Mesendoderm (in vitro differentiated cells): ENCODE measurements around the gene HSPB6.
A peak's percentile ranks its signal among the peaks of the same experiment; 100 is the strongest.

Source experiments
- DNase-seq: peaks from one replicate; pipeline ENCODE4 v3.0.0; 2013
- H2AK5ac ChIP-seq: 2 replicates; pipeline ENCODE4 v1.6.1; 2013; ENCODE audit warnings: low read length, inconsistent platforms
- H2BK120ac ChIP-seq: 2 replicates; pipeline ENCODE4 v1.6.1; 2013; ENCODE audit warnings: low read depth, mild to moderate bottlenecking, low read length, moderate library complexity, mixed read lengths
- H2BK15ac ChIP-seq: replicated peaks from 2 replicates; pipeline ENCODE4 v1.6.1; 2013; ENCODE audit warnings: low read depth, mild to moderate bottlenecking, moderate library complexity
- H2BK5ac ChIP-seq: 2 replicates; pipeline ENCODE4 v1.6.1; 2013; ENCODE audit warnings: low read length, inconsistent platforms
- H3K18ac ChIP-seq: 2 replicates; pipeline ENCODE4 v1.6.1; 2013; ENCODE audit warnings: mild to moderate bottlenecking, low read length, mixed read lengths
- H3K23ac ChIP-seq: one replicate; pipeline ENCODE4 v1.6.1; 2013; ENCODE audit warnings: low read length
- H3K27ac ChIP-seq: 2 replicates; pipeline ENCODE4 v1.5.1; 2013; ENCODE audit warnings: low read depth, mild to moderate bottlenecking, inconsistent platforms, low read length, moderate library complexity
- H3K27me3 ChIP-seq: 2 replicates; pipeline ENCODE4 v1.6.1; 2013; ENCODE audit warnings: low read length, control low read depth, mild to moderate bottlenecking, inconsistent platforms; ENCODE audit not compliant: insufficient read depth, poor library complexity
- H3K36me3 ChIP-seq: 2 replicates; pipeline ENCODE4 v1.6.1; 2013; ENCODE audit warnings: low read length, inconsistent platforms; ENCODE audit not compliant: control insufficient read depth, insufficient read depth
- H3K4ac ChIP-seq: one replicate; pipeline ENCODE4 v1.6.1; 2013; ENCODE audit warnings: low read depth, mild to moderate bottlenecking, low read length, moderate library complexity
- H3K4me1 ChIP-seq: 2 replicates; pipeline ENCODE4 v1.6.1; 2013; ENCODE audit warnings: low read depth, low read length, inconsistent platforms; ENCODE audit not compliant: control insufficient read depth
- H3K4me2 ChIP-seq: 2 replicates; pipeline ENCODE4 v1.6.1; 2013; ENCODE audit warnings: low read length
- H3K4me3 ChIP-seq: 2 replicates; pipeline ENCODE4 v1.5.1; 2013; ENCODE audit warnings: mild to moderate bottlenecking, low read length
- H3K56ac ChIP-seq: one replicate; pipeline ENCODE4 v1.6.1; 2013; ENCODE audit warnings: low read length
- H3K79me1 ChIP-seq: 2 replicates; pipeline ENCODE4 v1.6.1; 2013; ENCODE audit warnings: low read length, inconsistent platforms
- H3K79me2 ChIP-seq: 2 replicates; pipeline ENCODE4 v1.6.1; 2013; ENCODE audit warnings: mild to moderate bottlenecking, low read length; ENCODE audit not compliant: control insufficient read depth, insufficient read depth
- H3K9ac ChIP-seq: 2 replicates; pipeline ENCODE4 v1.6.1; 2013; ENCODE audit warnings: low read length, inconsistent platforms
- H4K5ac ChIP-seq: one replicate; pipeline ENCODE4 v1.6.1; 2013; ENCODE audit warnings: low read length
- H4K8ac ChIP-seq: one replicate; pipeline ENCODE4 v1.6.1; 2013; ENCODE audit warnings: low read depth, mild to moderate bottlenecking, control low read depth, low read length, moderate library complexity
- WGBS: extraction: QIAGEN DNeasy Blood & Tissue Kit; methylation state at CpG from one replicate; pipeline ENCODE4 v1.1.7; 2013; ENCODE audit warnings: low lambda C conversion rate, missing lambda C conversion rate; ENCODE audit not compliant: insufficient coverage; ENCODE audit errors: extremely low coverage; 5-methylcytosine and 5-hydroxymethylcytosine counted together

HSPB6 gene

DNA sequence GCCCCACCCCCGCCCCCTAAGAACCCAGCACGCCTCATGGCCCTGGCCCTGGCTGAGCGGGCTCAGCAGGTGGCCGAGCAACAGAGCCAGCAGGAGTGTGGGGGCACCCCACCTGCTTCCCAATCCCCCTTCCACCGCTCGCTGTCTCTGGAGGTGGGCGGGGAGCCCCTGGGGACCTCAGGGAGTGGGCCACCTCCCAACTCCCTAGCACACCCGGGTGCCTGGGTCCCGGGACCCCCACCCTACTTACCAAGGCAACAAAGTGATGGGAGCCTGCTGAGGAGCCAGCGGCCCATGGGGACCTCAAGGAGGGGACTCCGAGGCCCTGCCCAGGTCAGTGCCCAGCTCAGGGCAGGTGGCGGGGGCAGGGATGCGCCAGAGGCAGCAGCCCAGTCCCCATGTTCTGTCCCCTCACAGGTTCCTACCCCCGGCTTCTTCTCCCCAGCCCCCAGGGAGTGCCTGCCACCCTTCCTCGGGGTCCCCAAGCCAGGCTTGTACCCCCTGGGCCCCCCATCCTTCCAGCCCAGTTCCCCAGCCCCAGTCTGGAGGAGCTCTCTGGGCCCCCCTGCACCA, 30.5 kb upstream of the HSPB6 start:
- Histone ChIP-seq H3K56ac (no peak overlapping the region), H4K8ac (no peak overlapping the region), H3K79me2 (no peaks in the 10 kb centered on the region), H3K4me3 (no peak overlapping the region), H2BK120ac (no peak overlapping the region), H3K4me1 (no peaks in the 10 kb centered on the region), H3K9ac (no peak overlapping the region), H3K18ac (no peak overlapping the region), H4K5ac (no peak overlapping the region), H2AK5ac (no peak overlapping the region), H3K27me3 (no peaks in the 10 kb centered on the region), H3K23ac (no peak overlapping the region), H3K36me3 (no peaks in the 10 kb centered on the region), H2BK15ac (no peak overlapping the region), H2BK5ac (no peak overlapping the region), H3K4ac (no peak overlapping the region), H3K4me2 (no peak overlapping the region), H3K27ac (no peak overlapping the region), H3K79me1 (no peaks in the 10 kb centered on the region)
- no peak for DNase-seq
- WGBS: no CpG with 5 or more reads among the region's 15 CpGs

DNA sequence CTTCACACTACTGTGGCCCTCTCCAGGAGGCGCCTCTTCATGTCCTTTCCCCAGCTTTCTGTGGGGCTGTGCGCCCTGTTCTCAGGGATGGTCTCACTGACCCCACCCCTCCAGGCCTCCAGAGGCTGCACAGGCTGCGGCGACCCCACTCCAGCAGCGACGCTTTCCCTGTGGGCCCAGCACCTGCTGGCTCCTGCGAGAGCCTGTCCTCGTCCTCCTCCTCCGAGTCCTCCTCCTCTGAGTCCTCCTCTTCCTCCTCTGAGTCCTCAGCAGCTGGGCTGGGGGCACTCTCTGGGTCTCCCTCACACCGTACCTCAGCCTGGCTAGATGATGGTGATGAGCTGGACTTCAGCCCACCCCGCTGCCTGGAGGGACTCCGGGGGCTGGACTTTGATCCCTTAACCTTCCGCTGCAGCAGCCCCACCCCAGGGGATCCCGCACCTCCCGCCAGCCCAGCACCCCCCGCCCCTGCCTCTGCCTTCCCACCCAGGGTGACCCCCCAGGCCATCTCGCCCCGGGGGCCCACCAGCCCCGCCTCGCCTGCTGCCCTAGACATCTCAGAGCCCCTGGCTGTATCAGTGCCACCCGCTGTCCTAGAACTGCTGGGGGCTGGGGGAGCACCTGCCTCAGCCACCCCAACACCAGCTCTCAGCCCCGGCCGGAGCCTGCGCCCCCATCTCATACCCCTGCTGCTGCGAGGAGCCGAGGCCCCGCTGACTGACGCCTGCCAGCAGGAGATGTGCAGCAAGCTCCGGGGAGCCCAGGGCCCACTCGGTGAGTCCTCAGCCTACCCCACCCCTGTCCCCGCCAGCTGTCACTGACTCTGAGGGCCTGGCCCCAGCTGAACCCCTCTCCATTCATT, 29.7 kb upstream of the HSPB6 start:
- WGBS: no CpG with 5 or more reads among the region's 31 CpGs
- no peak for DNase-seq
- no peak overlapping the region for H4K5ac ChIP-seq
- no peaks in the 10 kb centered on the region for H3K4me1 ChIP-seq
- no peak overlapping the region for H3K4me2 ChIP-seq
- no peaks in the 10 kb centered on the region for H3K79me2 ChIP-seq
- no peak overlapping the region for H2BK15ac ChIP-seq
- H3K79me1 ChIP-seq: no peaks in the 10 kb centered on the region
- no peak overlapping the region for H3K56ac ChIP-seq
- H4K8ac ChIP-seq: no peak overlapping the region
- no peak overlapping the region for H3K4me3 ChIP-seq
- H3K23ac ChIP-seq: no peak overlapping the region
- no peak overlapping the region for H3K27ac ChIP-seq
- no peak overlapping the region for H2BK120ac ChIP-seq
- no peaks in the 10 kb centered on the region for H3K27me3 ChIP-seq
- no peak overlapping the region for H3K18ac ChIP-seq
- H2BK5ac ChIP-seq: no peak overlapping the region
- H3K4ac ChIP-seq: no peak overlapping the region
- no peaks in the 10 kb centered on the region for H3K36me3 ChIP-seq
- no peak overlapping the region for H3K9ac ChIP-seq
- H2AK5ac ChIP-seq: no peak overlapping the region

DNA sequence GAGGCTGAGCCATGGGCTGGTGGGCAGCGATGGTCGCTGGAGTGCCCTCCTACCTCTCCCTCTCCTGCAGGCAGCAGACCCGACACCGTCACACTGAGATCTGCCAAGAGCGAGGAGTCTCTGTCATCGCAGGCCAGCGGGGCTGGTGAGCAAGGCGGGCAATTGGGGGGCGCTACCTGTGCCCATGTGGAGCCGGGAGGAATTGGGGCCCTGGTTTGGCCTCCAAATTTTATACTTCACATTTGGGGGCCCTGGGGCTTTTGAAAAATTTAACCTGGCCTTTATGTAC, 28.5 kb upstream of the HSPB6 start:
- Histone ChIP-seq H3K79me2 (no peaks in the 10 kb centered on the region), H3K4ac (no peak overlapping the region), H2BK120ac (no peak overlapping the region), H4K5ac (no peak overlapping the region), H3K36me3 (no peaks in the 10 kb centered on the region), H2BK15ac (no peak overlapping the region), H3K9ac (peak overlapping the region; percentile 80), H3K4me2 (peak overlapping the region; percentile 87), H3K18ac (no peak overlapping the region), H2BK5ac (no peak overlapping the region), H3K4me3 (no peak overlapping the region), H3K4me1 (no peaks in the 10 kb centered on the region), H3K23ac (no peak overlapping the region), H3K79me1 (no peaks in the 10 kb centered on the region), H3K27ac (no peak overlapping the region), H4K8ac (no peak overlapping the region), H3K56ac (peak overlapping the region; percentile 89), H3K27me3 (no peaks in the 10 kb centered on the region), H2AK5ac (no peak overlapping the region)
- WGBS: no CpG with 5 or more reads among the region's 10 CpGs
- no peak for DNase-seq

DNA sequence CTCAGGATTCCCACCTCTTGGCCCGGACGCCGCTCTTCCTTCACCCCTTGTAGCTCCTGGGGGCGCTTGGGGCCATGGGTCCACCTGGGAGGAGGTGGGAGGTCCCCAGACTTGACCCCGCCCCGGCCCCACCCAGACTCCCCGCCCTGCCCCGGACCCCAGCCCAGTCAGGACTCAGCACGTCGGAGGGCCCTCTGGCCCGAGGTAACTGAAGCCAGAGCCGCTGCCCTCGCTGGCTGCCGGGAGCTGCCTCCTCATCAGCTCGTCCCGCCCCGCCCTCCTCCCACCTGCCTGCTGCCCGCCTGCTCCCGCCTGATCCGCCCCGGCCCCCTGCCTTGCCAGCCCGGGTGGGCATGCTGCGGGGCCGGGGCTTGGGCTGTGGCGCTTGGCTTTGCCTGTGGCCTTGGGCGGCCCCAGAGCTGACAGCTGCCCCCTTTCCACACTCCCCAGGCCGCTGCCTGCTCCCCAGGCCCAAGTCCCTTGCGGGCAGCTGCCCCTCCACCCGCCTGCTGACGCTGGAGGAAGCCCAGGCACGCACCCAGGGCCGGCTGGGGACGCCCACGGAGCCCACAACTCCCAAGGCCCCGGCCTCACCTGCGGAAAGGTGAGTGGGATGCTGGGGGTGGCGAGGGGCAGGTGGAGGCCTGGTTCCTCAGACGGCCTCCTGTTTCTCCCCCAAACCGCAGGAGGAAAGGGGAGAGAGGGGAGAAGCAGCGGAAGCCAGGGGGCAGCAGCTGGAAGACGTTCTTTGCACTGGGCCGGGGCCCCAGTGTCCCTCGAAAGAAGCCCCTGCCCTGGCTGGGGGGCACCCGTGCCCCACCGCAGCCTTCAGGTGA, 27.9 kb upstream of the HSPB6 start:
- no CpG with 5 or more reads among the region's 45 CpGs for WGBS
- Histone ChIP-seq H3K79me2 (no peaks in the 10 kb centered on the region), H3K4me3 (peak overlapping the region; percentile 33), H4K5ac (no peak overlapping the region), H3K9ac (peak overlapping the region; percentile 80), H3K27me3 (no peaks in the 10 kb centered on the region), H2BK15ac (no peak overlapping the region), H3K4me2 (peak overlapping the region; percentile 87), H3K36me3 (no peaks in the 10 kb centered on the region), H3K56ac (peak overlapping the region; percentile 89), H3K18ac (no peak overlapping the region), H2BK120ac (no peak overlapping the region), H3K4ac (no peak overlapping the region), H3K4me1 (no peaks in the 10 kb centered on the region), H4K8ac (no peak overlapping the region), H3K27ac (no peak overlapping the region), H3K23ac (peak overlapping the region; percentile 94), H2AK5ac (no peak overlapping the region), H2BK5ac (no peak overlapping the region), H3K79me1 (no peaks in the 10 kb centered on the region)
- DNase-seq: peak; percentile 88

DNA sequence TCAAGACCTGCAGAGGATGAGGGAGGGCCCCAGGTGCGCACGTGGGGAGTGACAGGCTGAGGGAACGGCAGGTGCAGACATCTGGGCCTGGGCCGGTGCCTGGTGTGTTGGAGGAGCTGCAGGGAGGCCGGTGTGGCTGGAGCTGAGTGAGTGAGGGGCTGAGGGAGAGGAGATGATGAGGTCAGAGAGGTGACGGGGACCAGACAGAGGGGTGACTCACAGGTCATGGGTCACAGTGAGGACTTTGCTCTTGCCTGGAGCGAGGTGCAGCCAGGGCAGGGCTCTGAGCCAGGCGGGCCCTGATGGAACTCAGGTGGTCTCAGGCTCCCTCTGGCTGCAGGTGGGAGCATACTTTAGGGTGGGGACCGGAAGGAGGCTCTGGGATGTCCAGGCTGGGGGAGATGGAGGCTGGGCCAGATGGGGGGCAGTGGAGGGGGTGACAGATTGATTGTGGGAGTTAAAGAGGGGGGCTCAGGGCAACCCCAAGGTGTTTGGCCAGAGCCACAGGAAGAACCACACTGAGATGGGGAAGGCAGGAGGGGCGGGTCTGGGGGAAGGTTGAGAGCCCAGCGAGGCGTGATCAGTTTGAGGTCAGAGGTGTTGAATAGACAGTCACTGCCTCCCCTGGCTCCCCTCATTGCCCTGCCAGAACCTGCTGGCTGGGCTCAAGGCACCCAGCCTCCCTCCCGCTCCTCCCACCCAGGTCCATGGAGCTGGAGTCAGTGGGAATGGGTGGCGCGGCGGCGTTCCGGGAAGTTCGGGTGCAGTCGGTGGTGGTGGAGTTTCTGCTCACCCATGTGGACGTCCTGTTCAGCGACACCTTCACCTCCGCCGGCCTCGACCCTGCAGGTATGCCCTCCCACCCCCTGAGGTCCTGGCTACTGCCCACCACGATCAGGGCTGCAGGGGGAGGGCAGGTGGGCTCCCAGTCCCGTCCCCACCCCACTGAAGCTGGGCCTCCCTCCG, 26.9 kb upstream of the HSPB6 start:
- no peaks in the 10 kb centered on the region for H3K79me1 ChIP-seq
- peak overlapping the region; percentile 81 for H3K56ac ChIP-seq
- no peaks in the 10 kb centered on the region for H3K36me3 ChIP-seq
- no peak overlapping the region for H3K4ac ChIP-seq
- no peaks in the 10 kb centered on the region for H3K27me3 ChIP-seq
- H3K4me1 ChIP-seq: no peaks in the 10 kb centered on the region
- H4K8ac ChIP-seq: no peak overlapping the region
- no peak overlapping the region for H4K5ac ChIP-seq
- no peak overlapping the region for H2BK15ac ChIP-seq
- no peak overlapping the region for H3K27ac ChIP-seq
- WGBS: no CpG with 5 or more reads among the region's 28 CpGs
- no peak overlapping the region for H3K18ac ChIP-seq
- no peak overlapping the region for H3K4me3 ChIP-seq
- H2BK5ac ChIP-seq: no peak overlapping the region
- peak; percentile 50 for DNase-seq
- no peak overlapping the region for H2BK120ac ChIP-seq
- H3K9ac ChIP-seq: peak overlapping the region; percentile 61
- no peak overlapping the region for H2AK5ac ChIP-seq
- H3K23ac ChIP-seq: no peak overlapping the region
- H3K79me2 ChIP-seq: no peaks in the 10 kb centered on the region
- peak overlapping the region; percentile 56 for H3K4me2 ChIP-seq
